ENCODE results near the gene CDNF.

CDNF gene

GRCh38 chr10:14784459-14785055 lies 53.3 kb downstream of the CDNF start:
- no peak for DNase-seq

- no peak for DNase-seq
Observed at GRCh38 chr10:14782691-14783363, 55.0 kb downstream of the CDNF start.

GRCh38 chr10:14781763-14782162 lies 56.1 kb downstream of the CDNF start:
- no peak for DNase-seq

- no peak for DNase-seq
Observed at GRCh38 chr10:14779001-14779651, 58.7 kb downstream of the CDNF start.

GRCh38 chr10:14776546-14776945 lies 61.3 kb downstream of the CDNF start:
- no peak for DNase-seq

GRCh38 chr10:14775656-14776055 lies 62.2 kb downstream of the CDNF start:
- DNase-seq, result no peak

- no peak for DNase-seq
Observed at GRCh38 chr10:14774797-14775196, 63.0 kb downstream of the CDNF start, which contains the start of gene FAM107B. Gene FAM107B (minus strand): TSS chr10:14774897. CDS start chr10:14774663, 234 bp downstream.

GRCh38 chr10:14774214-14774580 lies 63.6 kb downstream of the CDNF start:
- DNase-seq, result no peak

- no peak for DNase-seq
Observed at GRCh38 chr10:14773551-14774213, 64.2 kb downstream of the CDNF start.

GRCh38 chr10:14772399-14772798 lies 65.4 kb downstream of the CDNF start:
- DNase-seq, result no peak

GRCh38 chr10:14770927-14771326 lies 66.9 kb downstream of the CDNF start:
- no peak for DNase-seq

All from NCI-H526 treated with DMSO at 0.1 percent for 48 hours (cell line).